ENCODE data around the gene VMP1.
A peak's percentile ranks its signal among the peaks of the same experiment; 100 is the strongest.
"Not testable (repeated sequence)": the region's sequence is repeated elsewhere in the genome, so short reads cannot be mapped to it uniquely, and the experiment has no call there.

Gene VMP1

DNA sequence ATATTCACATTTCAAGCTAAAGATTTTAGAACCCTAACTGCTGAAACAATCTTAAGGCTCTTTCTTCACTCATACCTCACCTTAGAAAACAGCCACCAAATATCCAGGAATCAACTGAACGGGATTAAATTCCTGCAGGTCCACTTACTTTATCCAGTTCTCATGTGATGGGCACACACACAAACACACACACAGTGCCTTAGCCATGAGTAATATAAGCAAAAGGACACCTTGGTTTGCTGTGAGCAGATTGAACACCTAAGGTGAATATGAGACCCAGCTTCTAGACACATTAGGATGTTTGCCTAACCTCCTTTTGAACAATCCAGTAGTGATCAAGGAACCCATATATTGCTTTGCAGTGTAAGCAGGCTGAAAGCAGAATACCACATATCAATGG, 103.8 kb downstream of the VMP1 start:
- DNase-seq (ENCODE audit: low read depth): peak; percentile 16

DNA sequence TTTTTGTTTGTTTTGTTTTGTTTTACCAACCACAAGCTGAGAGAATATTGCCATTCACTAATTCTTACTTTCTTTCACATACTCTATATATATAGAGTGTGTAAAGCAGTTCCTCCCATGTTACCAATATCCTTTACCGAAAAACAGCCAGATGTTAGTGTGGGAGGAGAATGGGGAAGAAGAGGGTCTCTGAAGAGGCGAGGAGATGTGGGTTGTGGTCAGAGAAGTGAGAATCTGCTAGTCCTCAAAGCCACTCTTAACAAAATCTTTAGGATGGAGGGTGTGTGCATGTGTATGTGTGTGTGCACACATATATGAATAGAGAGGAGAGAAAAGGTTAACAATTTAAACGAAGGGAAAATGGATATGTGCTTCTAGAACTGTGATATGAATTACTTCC, 104.7 kb downstream of the VMP1 start:
- DNase-seq (ENCODE audit: low read depth): no peak

DNA sequence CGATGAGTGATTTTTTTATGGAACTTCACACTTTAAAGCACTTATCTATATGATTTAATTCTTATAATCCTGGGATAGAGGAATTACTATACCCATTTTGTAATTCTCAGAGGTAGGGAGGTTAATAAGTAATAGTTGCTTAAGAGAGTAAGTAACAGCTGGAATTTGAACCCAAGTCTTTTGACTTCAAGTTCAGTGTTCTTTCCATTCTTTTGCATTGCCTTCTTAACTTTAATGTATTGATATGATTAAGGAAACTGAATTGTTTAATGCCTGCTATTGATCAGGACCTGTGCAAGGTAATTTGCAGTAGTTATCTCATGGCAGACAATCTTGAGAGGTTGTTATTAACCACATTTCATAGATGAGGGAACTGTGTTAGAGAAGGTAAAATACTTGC, 106.8 kb downstream of the VMP1 start:
- DNase-seq (ENCODE audit: low read depth): no peak

GRCh38 chr17:59814685-59815084, 107.2 kb downstream of the VMP1 start:
- DNase-seq (ENCODE audit: low read depth): no peak

DNA sequence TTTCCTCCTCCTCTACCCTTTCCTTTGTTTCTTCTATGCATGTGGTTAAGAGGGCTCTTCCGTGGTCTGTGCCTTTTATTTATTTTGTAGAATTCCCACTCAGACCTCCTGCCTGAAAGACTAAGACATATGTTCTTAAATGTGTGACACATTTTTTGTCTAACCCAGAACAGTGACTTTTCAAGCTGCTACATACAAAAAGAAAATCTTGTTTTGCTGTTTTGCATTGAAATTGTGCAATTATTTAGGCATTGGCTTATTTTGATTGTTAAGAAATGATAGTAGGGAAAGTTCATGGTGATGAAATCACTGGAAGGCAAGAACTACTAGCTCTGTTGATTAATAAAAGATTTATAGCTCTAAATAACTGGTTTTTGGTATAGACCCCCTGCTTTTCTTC, 108.5 kb downstream of the VMP1 start:
- DNase-seq (ENCODE audit: low read depth): peak; percentile 30

GRCh38 chr17:59825533-59826322, 118.3 kb downstream of the VMP1 start:
- DNase-seq (ENCODE audit: low read depth): peak; percentile 92

GRCh38 chr17:59826706-59827453, 119.4 kb downstream of the VMP1 start:
- no peak for DNase-seq (ENCODE audit: low read depth)

GRCh38 chr17:59827721-59828477, 120.4 kb downstream of the VMP1 start:
- no peak for DNase-seq (ENCODE audit: low read depth)

GRCh38 chr17:59828478-59828760, 121.0 kb downstream of the VMP1 start:
- DNase-seq (ENCODE audit: low read depth): no peak

DNA sequence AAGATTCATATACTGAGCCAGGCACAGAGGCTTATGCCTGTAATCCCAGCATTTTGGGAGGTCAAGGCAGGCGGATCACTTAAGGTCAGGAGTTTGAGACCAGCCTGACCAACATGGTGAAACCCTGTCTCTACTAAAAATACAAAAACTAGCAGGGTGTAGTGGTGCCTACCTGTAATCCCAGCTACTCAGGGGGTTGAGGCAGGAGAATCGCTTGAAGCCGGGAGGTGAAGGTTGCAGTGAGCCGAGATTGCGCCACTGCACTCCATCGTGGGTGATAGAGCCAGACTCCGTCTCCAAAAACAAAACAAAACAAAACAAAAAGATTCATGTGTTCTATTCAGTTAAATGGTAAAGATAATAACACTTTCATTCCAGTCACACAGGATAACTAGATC, 121.4 kb downstream of the VMP1 start:
- not testable (repeated sequence) for DNase-seq (ENCODE audit: low read depth)

- peak; percentile 99 for DNase-seq (ENCODE audit: low read depth)
Measured at GRCh38 chr17:59829217-59830006, 122.0 kb downstream of the VMP1 start.

GRCh38 chr17:59830007-59830630, 122.7 kb downstream of the VMP1 start:
- peak; percentile 86 for DNase-seq (ENCODE audit: low read depth)

DNA sequence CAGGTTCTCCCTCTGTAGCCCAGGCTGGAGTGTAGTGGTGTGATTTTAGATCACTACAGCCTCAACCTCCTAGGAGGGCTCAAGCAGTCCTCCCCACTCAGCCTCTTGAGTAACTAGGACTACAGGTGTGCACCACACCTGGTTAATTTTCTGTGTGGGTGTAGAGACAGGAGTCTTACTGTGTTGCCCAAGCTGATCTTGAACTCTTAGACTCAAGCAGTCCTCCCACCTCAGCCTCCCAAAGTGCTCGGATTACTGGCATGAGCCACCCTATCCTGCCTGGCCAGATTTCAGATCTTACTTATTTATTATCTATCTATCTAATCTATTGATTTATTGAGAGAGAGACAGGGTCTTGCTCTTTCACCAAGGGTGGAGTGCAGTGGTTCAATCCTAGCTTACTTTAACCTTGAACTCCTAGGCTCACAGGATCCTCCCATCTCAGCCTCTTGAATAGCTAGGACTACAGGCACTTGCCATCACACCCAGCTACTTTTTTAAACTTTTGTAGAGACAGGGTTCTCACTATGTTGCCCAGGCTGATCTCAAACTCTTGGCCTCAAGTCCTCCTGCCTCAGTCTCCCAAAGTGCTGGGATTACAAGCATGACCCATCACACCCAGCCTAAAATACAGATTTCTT, 123.5 kb downstream of the VMP1 start:
- no peak for DNase-seq (ENCODE audit: low read depth)

DNA sequence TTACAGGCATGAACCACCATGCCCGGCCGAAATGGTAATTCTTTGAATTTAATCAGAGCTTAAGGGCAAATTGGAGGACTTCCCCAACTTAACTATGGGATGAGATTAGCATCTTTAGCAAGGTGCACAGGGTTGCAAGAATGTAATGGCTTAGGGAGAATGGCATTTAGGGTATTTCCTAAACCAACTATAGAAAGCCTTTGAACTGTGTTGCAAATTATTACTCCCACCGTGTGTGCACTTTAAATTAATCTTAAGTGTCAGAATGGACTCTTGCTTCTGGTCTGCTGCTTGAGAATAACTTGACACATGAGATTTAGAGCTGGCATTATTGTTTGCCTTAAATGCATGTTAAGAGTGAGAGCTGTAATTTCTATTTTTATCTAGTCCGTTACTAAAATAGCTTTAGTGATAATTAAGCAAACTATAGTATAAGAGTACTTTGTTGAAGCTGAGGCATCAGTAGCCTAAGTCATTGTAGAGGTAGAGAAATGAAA, 125.5 kb downstream of the VMP1 start:
- DNase-seq (ENCODE audit: low read depth): peak; percentile 61

DNA sequence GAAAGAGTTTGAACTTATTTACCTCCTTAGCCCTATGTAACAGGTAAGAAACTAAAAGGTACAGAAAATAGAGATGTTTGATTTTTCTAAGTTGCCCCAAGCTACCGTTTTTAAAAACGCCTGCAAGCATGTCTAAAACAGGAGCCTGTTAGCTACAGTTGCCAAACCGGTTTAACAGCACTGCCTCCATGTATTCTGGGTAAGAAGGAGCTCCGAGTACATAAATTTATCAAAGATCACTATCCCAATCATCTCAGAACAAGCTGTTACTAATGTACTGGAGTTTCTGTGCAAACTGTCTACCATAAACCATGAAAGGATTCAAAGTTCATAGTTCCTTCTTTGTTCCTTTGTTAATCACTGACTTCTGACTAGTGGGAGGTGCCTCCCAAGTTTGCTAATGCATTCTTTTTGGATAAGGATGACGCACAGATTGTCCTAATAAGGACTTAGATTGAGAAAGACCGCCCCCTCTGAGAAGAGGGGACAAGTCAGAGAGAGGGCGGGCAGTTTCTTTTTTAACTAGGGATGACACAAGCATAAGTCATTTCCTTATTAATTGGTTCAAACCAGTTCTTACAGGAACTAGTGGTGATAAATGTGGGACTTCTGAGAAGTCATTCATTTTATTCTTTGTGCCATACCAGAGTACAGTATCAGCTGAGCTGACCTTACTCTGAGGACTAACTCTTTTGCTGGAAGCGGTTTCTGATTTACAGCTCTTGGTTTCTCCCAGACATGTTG, 130.0 kb downstream of the VMP1 start:
- DNase-seq (ENCODE audit: low read depth): peak; percentile 100

DNA sequence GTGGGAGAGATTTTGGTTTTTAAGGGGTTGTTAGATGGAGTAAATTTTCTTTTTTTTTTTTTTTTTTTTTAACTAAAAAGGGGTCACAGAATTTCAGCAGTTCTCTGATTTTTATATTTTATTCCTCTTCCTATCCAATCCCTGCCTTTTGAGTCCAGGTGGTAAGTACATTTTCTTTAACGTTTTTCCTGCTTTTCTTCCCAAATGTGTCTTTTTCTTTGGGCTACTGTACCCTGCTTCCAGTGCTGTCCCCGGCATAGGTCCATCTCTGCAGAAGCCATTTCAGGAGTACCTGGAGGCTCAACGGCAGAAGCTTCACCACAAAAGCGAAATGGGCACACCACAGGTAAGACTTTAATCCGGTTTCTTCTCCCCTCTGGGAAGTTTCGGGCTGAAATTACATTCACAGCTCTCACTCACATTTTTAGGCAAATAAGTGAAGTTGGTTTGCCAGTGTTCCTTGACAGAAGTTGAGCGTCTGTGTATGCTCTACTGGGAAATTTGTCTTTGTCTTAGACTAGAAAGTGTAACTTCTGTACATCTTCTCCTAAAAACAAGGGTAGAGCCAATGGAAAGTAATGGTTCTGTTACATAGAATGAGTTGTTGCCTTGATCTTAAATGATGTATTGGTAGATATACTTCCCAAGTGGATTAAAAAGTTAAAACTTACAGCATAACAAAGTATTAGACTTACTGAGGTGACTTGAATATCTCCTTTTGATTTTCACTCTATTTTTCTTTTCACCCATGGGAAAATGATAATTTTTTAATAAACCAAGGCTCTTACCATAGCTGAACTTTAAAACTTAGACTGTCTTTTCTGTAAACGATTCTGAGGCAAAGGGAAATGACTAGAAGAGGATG, 130.8 kb downstream of the VMP1 start:
- DNase-seq (ENCODE audit: low read depth): peak; percentile 44

DNA sequence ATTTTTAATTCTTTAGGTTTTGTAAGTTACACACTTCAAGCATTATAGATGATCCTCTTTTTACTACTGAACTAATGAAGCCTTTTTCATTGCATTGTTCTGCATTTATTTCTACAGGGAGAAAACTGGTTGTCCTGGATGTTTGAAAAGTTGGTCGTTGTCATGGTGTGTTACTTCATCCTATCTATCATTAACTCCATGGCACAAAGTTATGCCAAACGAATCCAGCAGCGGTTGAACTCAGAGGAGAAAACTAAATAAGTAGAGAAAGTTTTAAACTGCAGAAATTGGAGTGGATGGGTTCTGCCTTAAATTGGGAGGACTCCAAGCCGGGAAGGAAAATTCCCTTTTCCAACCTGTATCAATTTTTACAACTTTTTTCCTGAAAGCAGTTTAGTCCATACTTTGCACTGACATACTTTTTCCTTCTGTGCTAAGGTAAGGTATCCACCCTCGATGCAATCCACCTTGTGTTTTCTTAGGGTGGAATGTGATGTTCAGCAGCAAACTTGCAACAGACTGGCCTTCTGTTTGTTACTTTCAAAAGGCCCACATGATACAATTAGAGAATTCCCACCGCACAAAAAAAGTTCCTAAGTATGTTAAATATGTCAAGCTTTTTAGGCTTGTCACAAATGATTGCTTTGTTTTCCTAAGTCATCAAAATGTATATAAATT, 132.3 kb downstream of the VMP1 start:
- DNase-seq (ENCODE audit: low read depth): peak; percentile 56

- DNase-seq (ENCODE audit: low read depth): peak; percentile 60
Measured at GRCh38 chr17:59840329-59841090, 133.1 kb downstream of the VMP1 start.

Data from EH (cell line).